C4-2B (cell line): Measurements from ENCODE around the gene EPC1.

Source experiments
- ZFX ChIP-seq: fragments of 450-650 bp; IDR thresholded peaks from 2 replicates; pipeline ENCODE4 v1.6.1; 2017
- TF ChIP-seq, protein P1 (sequence below): fragments of 450-650 bp; conservative IDR thresholded peaks from 2 replicates; pipeline ENCODE4 v1.5.1; 2017; ENCODE audit warnings: mild to moderate bottlenecking

DNA sequence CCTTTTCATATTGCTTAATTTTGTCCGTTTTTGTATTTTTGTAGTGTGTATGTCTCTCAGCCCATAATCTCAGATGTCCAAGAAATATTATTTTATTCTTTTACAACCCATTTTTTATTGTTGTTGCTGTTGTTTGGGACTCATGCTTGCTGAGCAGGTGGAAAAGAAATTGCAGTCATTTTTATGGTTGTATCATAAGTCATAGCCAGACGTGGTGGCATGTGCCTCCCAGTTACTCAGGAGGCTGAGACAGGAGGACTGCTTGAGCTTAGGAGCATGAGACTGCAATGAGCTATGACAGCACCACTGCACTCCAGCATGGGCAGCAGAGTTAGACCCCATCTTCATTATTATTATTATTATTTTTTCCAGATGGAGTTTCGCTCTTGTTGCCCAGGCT is 117.8 kb downstream of the EPC1 start:
- TF ChIP-seq, protein P1, sequence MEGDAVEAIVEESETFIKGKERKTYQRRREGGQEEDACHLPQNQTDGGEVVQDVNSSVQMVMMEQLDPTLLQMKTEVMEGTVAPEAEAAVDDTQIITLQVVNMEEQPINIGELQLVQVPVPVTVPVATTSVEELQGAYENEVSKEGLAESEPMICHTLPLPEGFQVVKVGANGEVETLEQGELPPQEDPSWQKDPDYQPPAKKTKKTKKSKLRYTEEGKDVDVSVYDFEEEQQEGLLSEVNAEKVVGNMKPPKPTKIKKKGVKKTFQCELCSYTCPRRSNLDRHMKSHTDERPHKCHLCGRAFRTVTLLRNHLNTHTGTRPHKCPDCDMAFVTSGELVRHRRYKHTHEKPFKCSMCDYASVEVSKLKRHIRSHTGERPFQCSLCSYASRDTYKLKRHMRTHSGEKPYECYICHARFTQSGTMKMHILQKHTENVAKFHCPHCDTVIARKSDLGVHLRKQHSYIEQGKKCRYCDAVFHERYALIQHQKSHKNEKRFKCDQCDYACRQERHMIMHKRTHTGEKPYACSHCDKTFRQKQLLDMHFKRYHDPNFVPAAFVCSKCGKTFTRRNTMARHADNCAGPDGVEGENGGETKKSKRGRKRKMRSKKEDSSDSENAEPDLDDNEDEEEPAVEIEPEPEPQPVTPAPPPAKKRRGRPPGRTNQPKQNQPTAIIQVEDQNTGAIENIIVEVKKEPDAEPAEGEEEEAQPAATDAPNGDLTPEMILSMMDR, result no peak
- no peak for TF ChIP-seq ZFX
